SW480 (cell line): ENCODE data around the gene PTRH2.
"Not testable (repeated sequence)": the region's sequence is repeated elsewhere in the genome, so short reads cannot be mapped to it uniquely, and the experiment has no call there.

ENCODE experiments used
- DNase-seq: peaks from one replicate; pipeline ENCODE4 v3.0.0-alpha.2; 2016; ENCODE audit warnings: low spot score

Gene PTRH2

GRCh38 chr17:59669411-59669810, 37.8 kb downstream of the PTRH2 start:
- DNase-seq, result peak; percentile 35

- peak; percentile 68 for DNase-seq
Observed at GRCh38 chr17:59668816-59669215, 38.4 kb downstream of the PTRH2 start.

GRCh38 chr17:59666235-59666634, 41.0 kb downstream of the PTRH2 start:
- no peak for DNase-seq

- DNase-seq, result not testable (repeated sequence)
Observed at GRCh38 chr17:59656624-59657023, 50.6 kb downstream of the PTRH2 start.

- no peak for DNase-seq
Observed at GRCh38 chr17:59652119-59652518, 55.1 kb downstream of the PTRH2 start.

- DNase-seq, result peak; percentile 87
Observed at GRCh38 chr17:59651346-59651745, 55.9 kb downstream of the PTRH2 start.

- no peak for DNase-seq
Observed at GRCh38 chr17:59650642-59651041, 56.6 kb downstream of the PTRH2 start.

- no peak for DNase-seq
Observed at GRCh38 chr17:59649886-59650285, 57.3 kb downstream of the PTRH2 start.
